Neural progenitor cell (in vitro differentiated cells): ENCODE results near the gene GOLGA7B. TPM values are rescaled to one million over a fixed set of nuclear protein-coding genes. Genes with fewer than 3 reads are reported as not detected.

ENCODE experiments used
- DNase-seq: peaks from one replicate; pipeline ENCODE4 v3.0.0-alpha.2; 2016; ENCODE audit warnings: low spot score
- H2AFZ ChIP-seq: fragments of 200-600 bp; sonication (generic); replicated peaks from 2 replicates; pipeline ENCODE4 v1.6.1; 2016; ENCODE audit warnings: antibody characterized with exemption
- H3F3A ChIP-seq: fragments of 200-600 bp; sonication (generic); 2 replicates; pipeline ENCODE4 v1.6.1; 2016; ENCODE audit warnings: antibody characterized with exemption, low read depth
- H3K27ac ChIP-seq: fragments of 200-600 bp; sonication (generic); 2 replicates; pipeline ENCODE4 v1.5.1; 2016; ENCODE audit warnings: mild to moderate bottlenecking
- H3K27me3 ChIP-seq: fragments of 200-600 bp; sonication (generic); 2 replicates; pipeline ENCODE4 v1.6.1; 2016; ENCODE audit warnings: mild to moderate bottlenecking, moderate library complexity
- H3K36me3 ChIP-seq: fragments of 200-600 bp; sonication (generic); 2 replicates; pipeline ENCODE4 v1.5.1; 2016
- H3K4me1 ChIP-seq: fragments of 200-600 bp; sonication (generic); 2 replicates; pipeline ENCODE4 v1.6.1; 2016; ENCODE audit warnings: mixed run types
- H3K4me2 ChIP-seq: fragments of 200-600 bp; sonication (generic); 2 replicates; pipeline ENCODE4 v1.6.1; 2016
- H3K4me3 ChIP-seq: fragments of 200-600 bp; sonication (generic); 2 replicates; pipeline ENCODE4 v1.5.1; 2016
- H3K79me2 ChIP-seq: fragments of 200-600 bp; sonication (generic); 2 replicates; pipeline ENCODE4 v1.6.1; 2016; ENCODE audit warnings: low read depth
- H3K9ac ChIP-seq: fragments of 200-600 bp; sonication (generic); 2 replicates; pipeline ENCODE4 v1.6.1; 2016
- H3K9me3 ChIP-seq: fragments of 200-600 bp; sonication (generic); 2 replicates; pipeline ENCODE4 v1.5.1; 2016; ENCODE audit warnings: low read depth
- H4K20me1 ChIP-seq: fragments of 200-600 bp; sonication (generic); 2 replicates; pipeline ENCODE4 v1.6.1; 2016; ENCODE audit warnings: low read depth
- H3K27ac Mint-ChIP-seq: 3 replicates; pipeline ENCODE4 v1.8.0; 2021; ENCODE audit warnings: mixed read lengths
- H3K27me3 Mint-ChIP-seq: 2 replicates; pipeline ENCODE4 v1.8.0; 2022; ENCODE audit warnings: low read depth, mild to moderate bottlenecking, inconsistent platforms, moderate library complexity, mixed read lengths; ENCODE audit not compliant: insufficient read depth
- H3K36me3 Mint-ChIP-seq: 3 replicates; pipeline ENCODE4 v1.8.0; 2021; ENCODE audit warnings: mixed read lengths
- H3K4me1 Mint-ChIP-seq: 3 replicates; pipeline ENCODE4 v1.8.0; 2021; ENCODE audit warnings: mixed read lengths
- H3K4me3 Mint-ChIP-seq: 3 replicates; pipeline ENCODE4 v1.8.0; 2021; ENCODE audit warnings: mild to moderate bottlenecking, moderate library complexity, mixed read lengths
- H3K9me3 Mint-ChIP-seq: 3 replicates; pipeline ENCODE4 v1.8.0; 2020; ENCODE audit warnings: mixed read lengths
- EZH2 ChIP-seq: fragments of 200-600 bp; sonication (generic); IDR thresholded peaks from 2 replicates; pipeline ENCODE4 v1.6.1; 2017; ENCODE audit warnings: antibody characterized with exemption, mild to moderate bottlenecking, moderate library complexity
- EZH2phosphoT487 ChIP-seq: fragments of 200-600 bp; sonication (generic); IDR thresholded peaks from 2 replicates; pipeline ENCODE4 v1.6.1; 2017; ENCODE audit warnings: antibody characterized with exemption
- total RNA-seq: library from RNA; depleted of rRNA; stranded (reverse); fragments of >200 nt; gene quantifications from 2 replicates; pipeline ENCODE4 v1.2.3, GENCODE V29; 2015; ENCODE audit warnings: low replicate concordance
- TF ChIP-seq, protein P1 (sequence below): fragments of 200-600 bp; sonication (generic); IDR thresholded peaks from 2 replicates; pipeline ENCODE4 v1.5.1; 2017; ENCODE audit warnings: antibody characterized with exemption, mild to moderate bottlenecking

The GOLGA7B gene
- total RNA-seq, 1 donor from 2014 or later: not detected

DNA sequence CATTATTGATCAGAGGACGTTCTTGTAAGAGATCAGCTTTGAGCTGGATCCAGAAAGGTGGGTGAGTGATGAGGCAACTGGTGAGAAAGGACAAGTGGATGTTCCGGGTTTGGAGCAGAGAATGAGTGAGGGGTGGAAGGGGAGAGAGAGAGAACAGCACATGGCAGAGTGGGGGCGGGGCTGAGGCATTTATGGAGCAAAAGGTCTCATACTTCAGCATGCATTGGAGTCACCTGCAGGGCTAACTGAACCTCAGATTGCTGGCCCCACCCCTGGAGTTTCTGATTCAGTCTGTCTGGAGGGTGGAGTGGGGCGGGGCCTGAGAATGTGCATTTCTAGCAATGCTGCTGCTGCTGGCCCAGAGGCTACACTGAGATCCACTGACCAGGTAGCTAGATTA is 71.2 kb downstream of the GOLGA7B start:
- Mint-ChIP-seq H3K4me1 (peaks cover 1% of the 10 kb centered on the region), H3K9me3 (no peaks in the 10 kb centered on the region), H3K4me3 (no peak overlapping the region), H3K27me3 (peaks cover 7% of the 10 kb centered on the region), H3K27ac (no peak overlapping the region), H3K36me3 (no peaks in the 10 kb centered on the region)
- no peaks in the 10 kb centered on the region for H3K79me2 ChIP-seq
- no peak overlapping the region for H3K4me2 ChIP-seq
- H3K36me3 ChIP-seq: no peaks in the 10 kb centered on the region
- TF ChIP-seq EZH2 (no peak), EZH2phosphoT487 (no peak)
- TF ChIP-seq, protein P1, sequence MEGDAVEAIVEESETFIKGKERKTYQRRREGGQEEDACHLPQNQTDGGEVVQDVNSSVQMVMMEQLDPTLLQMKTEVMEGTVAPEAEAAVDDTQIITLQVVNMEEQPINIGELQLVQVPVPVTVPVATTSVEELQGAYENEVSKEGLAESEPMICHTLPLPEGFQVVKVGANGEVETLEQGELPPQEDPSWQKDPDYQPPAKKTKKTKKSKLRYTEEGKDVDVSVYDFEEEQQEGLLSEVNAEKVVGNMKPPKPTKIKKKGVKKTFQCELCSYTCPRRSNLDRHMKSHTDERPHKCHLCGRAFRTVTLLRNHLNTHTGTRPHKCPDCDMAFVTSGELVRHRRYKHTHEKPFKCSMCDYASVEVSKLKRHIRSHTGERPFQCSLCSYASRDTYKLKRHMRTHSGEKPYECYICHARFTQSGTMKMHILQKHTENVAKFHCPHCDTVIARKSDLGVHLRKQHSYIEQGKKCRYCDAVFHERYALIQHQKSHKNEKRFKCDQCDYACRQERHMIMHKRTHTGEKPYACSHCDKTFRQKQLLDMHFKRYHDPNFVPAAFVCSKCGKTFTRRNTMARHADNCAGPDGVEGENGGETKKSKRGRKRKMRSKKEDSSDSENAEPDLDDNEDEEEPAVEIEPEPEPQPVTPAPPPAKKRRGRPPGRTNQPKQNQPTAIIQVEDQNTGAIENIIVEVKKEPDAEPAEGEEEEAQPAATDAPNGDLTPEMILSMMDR: no peak
- no peaks in the 10 kb centered on the region for H3K4me1 ChIP-seq
- no peak overlapping the region for H3K9ac ChIP-seq
- H3K4me3 ChIP-seq: no peak overlapping the region
- H4K20me1 ChIP-seq: no peaks in the 10 kb centered on the region
- H3K27me3 ChIP-seq: peaks cover 3% of the 10 kb centered on the region
- no peak overlapping the region for H3K27ac ChIP-seq
- no peaks in the 10 kb centered on the region for H3F3A ChIP-seq
- no peak for DNase-seq
- H2AFZ ChIP-seq: no peak overlapping the region
- H3K9me3 ChIP-seq: no peaks in the 10 kb centered on the region

Other genes with a start within 250 kb of the GOLGA7B start
- gene MORN4, start 216.3 kb upstream of the GOLGA7B start, total RNA-seq: 23.8 and 29.3 TPM in 2 replicates
- 11.9 and 20.3 TPM in 2 replicates for gene PI4K2A, start 209.2 kb upstream of the GOLGA7B start, total RNA-seq
- gene AVPI1, start 162.6 kb upstream of the GOLGA7B start, total RNA-seq: 2.6 and 5.8 TPM in 2 replicates
- gene MARVELD1, start 136.1 kb upstream of the GOLGA7B start, total RNA-seq: 7.1 and 21.9 TPM in 2 replicates
- gene ZFYVE27, start 112.7 kb upstream of the GOLGA7B start, total RNA-seq: 13.7 and 28.6 TPM in 2 replicates
- not detected in 2 replicates for gene SFRP5, start 77.8 kb upstream of the GOLGA7B start, total RNA-seq
- gene CRTAC1, start 180.8 kb downstream of the GOLGA7B start, total RNA-seq: 0.30 and 0.77 TPM in 2 replicates